HCT116 (cell line): ENCODE measurements around the gene CHAF1A. TPM values are rescaled to one million over a fixed set of nuclear protein-coding genes. Genes with fewer than 3 reads are reported as not detected.

ENCODE experiments used
- ATAC-seq: fragments of 200-7000 bp; cut with Tn5 transposase; 2 replicates; pipeline ENCODE4 v1.9.1; 2020; ENCODE audit warnings: mild to moderate bottlenecking, moderate library complexity
- BruUV-seq: library from RNA; stranded (reverse); fragments of 400-500 nt; replicated peaks from 2 replicates; lab custom pipeline; 2021; lab: Mats Ljungman, UMichigan
- CTCF ChIA-PET: fragments of 300-600 bp; sonication (Branson Sonifier 250); formaldehyde crosslinking; loops from one replicate; lab custom pipeline; 2021; ENCODE audit warnings: antibody characterized with exemption; lab: Charles Lee
- POLR2A ChIA-PET: fragments of 300-600, 350-600 bp; sonication (Branson Sonifier 250); formaldehyde crosslinking; loops from one replicate; lab custom pipeline; 2021; ENCODE audit warnings: antibody characterized with exemption; lab: Charles Lee
- RAD21 ChIA-PET, 2 experiments: fragments of 300-600 bp; sonication (Branson Sonifier 250); formaldehyde crosslinking; loops; one replicate each; lab custom pipeline; 2023; ENCODE audit warnings: low total read pairs in 2 of 2; ENCODE audit not compliant: uncharacterized antibody in 2 of 2, unreplicated experiment in 2 of 2, low non-redundant PET in 1 of 2; lab: Charles Lee
- DNase-seq: peaks from one replicate; pipeline ENCODE4 v3.0.0-alpha.2; 2010; ENCODE audit warnings: low read depth, low spot score
- H2AFZ ChIP-seq: fragments of 200-600 bp; shearing (Covaris generic), sonication (generic); 2 replicates; pipeline ENCODE4 v1.6.1; 2017; ENCODE audit warnings: low read depth, mixed run types, mixed read lengths, antibody characterized with exemption, low read length; ENCODE audit not compliant: poor library complexity, severe bottlenecking
- H3K27ac ChIP-seq: 2 replicates; pipeline ENCODE4 v1.5.1; 2012; ENCODE audit warnings: low read depth, low read length
- H3K27me3 ChIP-seq: fragments of 200-600 bp; sonication (generic); 2 replicates; pipeline ENCODE4 v1.6.1; 2016; ENCODE audit warnings: mixed run types, low read length, mixed read lengths; ENCODE audit not compliant: insufficient read depth
- H3K36me3 ChIP-seq, 2 experiments: fragments of 200-500 bp in 1 of 2; fragments of 200-600 bp in 1 of 2; sonication (Bioruptor generic) in 1 of 2; sonication (generic) in 1 of 2; 2 replicates each; pipeline versions ENCODE4 v1.5.1 to v1.6.1; 2014 to 2016; ENCODE audit warnings: low read length in 2 of 2, inconsistent platforms in 1 of 2, mixed read lengths in 1 of 2, mixed run types in 1 of 2; ENCODE audit not compliant: insufficient read depth in 2 of 2, control insufficient read depth in 1 of 2
- H3K4me1 ChIP-seq, 2 experiments: fragments of 200-600 bp in 1 of 2; sonication (generic) in 1 of 2; 2 replicates each; pipeline versions ENCODE4 v1.5.1 to v1.6.1; 2012 to 2017; ENCODE audit warnings: low read length in 2 of 2, inconsistent platforms in 1 of 2, mild to moderate bottlenecking in 1 of 2, mixed read lengths in 1 of 2, mixed run types in 1 of 2, moderate library complexity in 1 of 2; ENCODE audit not compliant: insufficient read depth in 2 of 2, control insufficient read depth in 1 of 2
- H3K4me2 ChIP-seq: fragments of 200-600 bp; sonication (generic); 2 replicates; pipeline ENCODE4 v1.6.1; 2017; ENCODE audit warnings: mixed run types, low read length, mixed read lengths
- H3K4me3 ChIP-seq, 2 experiments: fragments of 200-600 bp in 1 of 2; sonication (generic) in 1 of 2; replicated peaks in 1 of 2; 2 replicates each; pipeline ENCODE4 v1.5.1; 2011 to 2016; ENCODE audit warnings: low read length in 2 of 2, control low read depth in 1 of 2, low read depth in 1 of 2, mild to moderate bottlenecking in 1 of 2, mixed read lengths in 1 of 2, mixed run types in 1 of 2
- H3K79me2 ChIP-seq: fragments of 200-600 bp; sonication (generic); 2 replicates; pipeline ENCODE4 v1.6.1; 2017; ENCODE audit warnings: mild to moderate bottlenecking, mixed run types, low read length, moderate library complexity, mixed read lengths; ENCODE audit not compliant: insufficient read depth
- H3K9ac ChIP-seq: fragments of 200-600 bp; sonication (generic); 2 replicates; pipeline ENCODE4 v1.6.1; 2016; ENCODE audit warnings: low read length, mixed read lengths
- H3K9me2 ChIP-seq: fragments of 200-600 bp; sonication (generic), shearing (Covaris generic); 2 replicates; pipeline ENCODE4 v1.6.1; 2017; ENCODE audit warnings: mixed run types, mild to moderate bottlenecking, moderate library complexity; ENCODE audit not compliant: insufficient read depth
- H3K9me3 ChIP-seq, 2 experiments: fragments of 200-500 bp in 1 of 2; fragments of 200-600 bp in 1 of 2; sonication (Bioruptor generic) in 1 of 2; sonication (generic) in 1 of 2; 2 replicates each; pipeline ENCODE4 v1.6.1; 2014 to 2017; ENCODE audit warnings: low read length in 2 of 2, mixed read lengths in 2 of 2, inconsistent platforms in 1 of 2, low read depth in 1 of 2, mild to moderate bottlenecking in 1 of 2, mixed run types in 1 of 2, moderate library complexity in 1 of 2; ENCODE audit not compliant: control insufficient read depth in 1 of 2, insufficient read depth in 1 of 2
- H4K20me1 ChIP-seq: fragments of 200-600 bp; sonication (generic), shearing (Covaris generic); 2 replicates; pipeline ENCODE4 v1.6.1; 2017; ENCODE audit warnings: mixed run types, mild to moderate bottlenecking, moderate library complexity; ENCODE audit not compliant: insufficient read depth
- CBX3 ChIP-seq: IDR thresholded peaks from 2 replicates; pipeline ENCODE4 v1.6.1; 2012; ENCODE audit warnings: low read depth
- CTCF ChIP-seq, 3 experiments: fragments of 200-600 bp in 1 of 3; sonication (generic) in 1 of 3; IDR thresholded peaks in 2 of 3; conservative IDR thresholded peaks in 1 of 3; 2 replicates each; pipeline ENCODE4 v1.5.1; 2012 to 2017; ENCODE audit warnings: low read depth in 2 of 3, low read length in 2 of 3, antibody characterized with exemption in 1 of 3, borderline replicate concordance in 1 of 3, control low read depth in 1 of 3, mild to moderate bottlenecking in 1 of 3, mixed read lengths in 1 of 3, mixed run types in 1 of 3, moderate library complexity in 1 of 3; ENCODE audit not compliant: insufficient read depth in 1 of 3
- EGR1 ChIP-seq: IDR thresholded peaks from 2 replicates; pipeline ENCODE4 v1.6.1; 2012; ENCODE audit warnings: low read depth
- ELF1 ChIP-seq: IDR thresholded peaks from 2 replicates; pipeline ENCODE4 v1.6.1; 2012; ENCODE audit warnings: low read depth, borderline replicate concordance
- EZH2 ChIP-seq: fragments of 200-600 bp; sonication (generic); IDR thresholded peaks from 2 replicates; pipeline ENCODE4 v1.6.1; 2017; ENCODE audit warnings: antibody characterized with exemption, mixed run types
- EZH2phosphoT487 ChIP-seq: fragments of 200-600 bp; IDR thresholded peaks from 2 replicates; pipeline ENCODE4 v1.6.1; 2018; ENCODE audit warnings: antibody characterized with exemption, borderline replicate concordance
- FOSL1 ChIP-seq: IDR thresholded peaks from 2 replicates; pipeline ENCODE4 v1.6.1; 2012; ENCODE audit warnings: low read depth
- JUND ChIP-seq: IDR thresholded peaks from 2 replicates; pipeline ENCODE4 v1.6.1; 2012
- POLR2AphosphoS5 ChIP-seq: IDR thresholded peaks from 2 replicates; pipeline ENCODE4 v1.6.1; 2011; ENCODE audit warnings: mild to moderate bottlenecking, low read depth, low read length, moderate library complexity
- SIN3A ChIP-seq: IDR thresholded peaks from 2 replicates; pipeline ENCODE4 v1.6.1; 2012; ENCODE audit warnings: low read depth
- SRF ChIP-seq: IDR thresholded peaks from 2 replicates; pipeline ENCODE4 v1.6.1; 2012; ENCODE audit warnings: low read depth
- YY1 ChIP-seq: IDR thresholded peaks from 2 replicates; pipeline ENCODE4 v1.6.1; 2011; ENCODE audit warnings: low read length, low read depth, moderate library complexity, mild to moderate bottlenecking; ENCODE audit not compliant: insufficient replicate concordance; ENCODE audit errors: extremely low read depth
- intact Hi-C: fragments of 100-400 bp; cut with micrococcal nuclease; formaldehyde crosslinking; loops from 2 replicates; pipeline ENCODE4 v1.10.0; 2022
- total RNA-seq: library from RNA; stranded (reverse); gene quantifications from one replicate; pipeline ENCODE4 v1.2.1, GENCODE V29; 2021; ENCODE audit not compliant: unreplicated experiment
- TF ChIP-seq, protein P1 (sequence below): IDR thresholded peaks from 2 replicates; pipeline ENCODE4 v1.6.1; 2012
- TF ChIP-seq, protein P2 (sequence below): IDR thresholded peaks from 2 replicates; pipeline ENCODE4 v1.6.1; 2012; ENCODE audit warnings: low read depth

The CHAF1A gene
- total RNA-seq, 1 experiment from 2014 or later, result 69.9 TPM

- Histone ChIP-seq H4K20me1 (no peaks in the 10 kb centered on the region), H3K27ac (no peak overlapping the region; the same call in 1 of the 2 replicates), H3K27me3 (no peaks in the 10 kb centered on the region), H3K9me2 (no peaks in the 10 kb centered on the region), H3K4me1 (peaks cover 6 to 23% of the 10 kb centered on the region in 2 experiments; a peak in 3 of 4 replicates), H3K9ac (no peak overlapping the region), H2AFZ (no peak overlapping the region), H3K4me3 (no peak overlapping the region), H3K9me3 (no peaks in the 10 kb centered on the region), H3K36me3 (peaks cover 5 to 11% of the 10 kb centered on the region in 2 experiments; a peak in 3 of 4 replicates), H3K4me2 (no peak overlapping the region), H3K79me2 (no peaks in the 10 kb centered on the region)
- CTCF ChIA-PET, result interaction anchor here (0.6 to 1.3 kb wide), 2 partner anchors 92 kb away, joined by 3 to 5 read pairs; no protein-coding TSS in a partner anchor
- peak; percentile 12; the same call in 1 of the 2 replicates for TF ChIP-seq POLR2AphosphoS5
- no peak for TF ChIP-seq JUND
- TF ChIP-seq SRF, result no peak
- ATAC-seq (no peak), DNase-seq (no peak)
- RAD21 ChIA-PET, result no interaction called here
- no TSS peak for BruUV-seq
- POLR2A ChIA-PET, result interaction anchor here (1.0 kb wide), 1 partner anchor 10 kb away, joined by 3 read pairs; no protein-coding TSS in a partner anchor
- intact Hi-C loops, result no loop called here
Observed at GRCh38 chr19:4358709-4359626, 43.5 kb upstream of the CHAF1A start.

DNA sequence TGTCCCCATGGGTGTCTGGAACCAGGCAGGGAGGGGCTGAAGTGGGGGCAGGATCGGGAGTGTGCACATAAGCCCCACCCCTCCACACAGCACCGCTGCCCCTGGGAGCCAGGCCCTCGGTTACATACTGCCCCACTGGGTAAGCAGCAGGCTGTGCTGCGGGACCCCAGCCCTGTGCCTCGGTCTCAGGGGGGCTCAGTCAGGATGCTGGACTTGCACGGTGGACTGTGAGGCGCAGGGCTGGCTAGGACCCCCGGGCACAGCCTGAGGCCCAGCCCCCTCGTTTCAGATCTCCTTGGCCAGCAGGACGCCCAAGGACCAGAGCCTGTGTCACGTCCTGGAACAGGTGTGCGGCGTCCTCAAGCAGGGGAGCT is 42.8 kb upstream of the CHAF1A start:
- Histone ChIP-seq H3K79me2 (no peaks in the 10 kb centered on the region), H3K9ac (no peak overlapping the region), H3K36me3 (peaks cover 5 to 11% of the 10 kb centered on the region in 2 experiments; a peak in 2 of 4 replicates), H3K27ac (peak overlapping the region; percentile 47; the same call in 1 of the 2 replicates), H3K9me2 (no peaks in the 10 kb centered on the region), H4K20me1 (no peaks in the 10 kb centered on the region), H3K4me2 (no peak overlapping the region), H3K27me3 (no peaks in the 10 kb centered on the region), H2AFZ (no peak overlapping the region), H3K4me1 (peaks cover 6 to 23% of the 10 kb centered on the region in 2 experiments; a peak in 3 of 4 replicates), H3K9me3 (no peaks in the 10 kb centered on the region), H3K4me3 (no peak overlapping the region)
- no TSS peak for BruUV-seq
- DNase-seq (no peak), ATAC-seq (no peak)
- ChIA-PET RAD21 (no interaction called here), POLR2A (no interaction called here), CTCF (no interaction called here)
- no peak for TF ChIP-seq ELF1
- no peak for TF ChIP-seq CBX3
- TF ChIP-seq FOSL1, result no peak
- no peak for TF ChIP-seq EZH2
- TF ChIP-seq, protein P1, sequence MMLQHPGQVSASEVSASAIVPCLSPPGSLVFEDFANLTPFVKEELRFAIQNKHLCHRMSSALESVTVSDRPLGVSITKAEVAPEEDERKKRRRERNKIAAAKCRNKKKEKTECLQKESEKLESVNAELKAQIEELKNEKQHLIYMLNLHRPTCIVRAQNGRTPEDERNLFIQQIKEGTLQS, result no peak
- TF ChIP-seq, protein P2, sequence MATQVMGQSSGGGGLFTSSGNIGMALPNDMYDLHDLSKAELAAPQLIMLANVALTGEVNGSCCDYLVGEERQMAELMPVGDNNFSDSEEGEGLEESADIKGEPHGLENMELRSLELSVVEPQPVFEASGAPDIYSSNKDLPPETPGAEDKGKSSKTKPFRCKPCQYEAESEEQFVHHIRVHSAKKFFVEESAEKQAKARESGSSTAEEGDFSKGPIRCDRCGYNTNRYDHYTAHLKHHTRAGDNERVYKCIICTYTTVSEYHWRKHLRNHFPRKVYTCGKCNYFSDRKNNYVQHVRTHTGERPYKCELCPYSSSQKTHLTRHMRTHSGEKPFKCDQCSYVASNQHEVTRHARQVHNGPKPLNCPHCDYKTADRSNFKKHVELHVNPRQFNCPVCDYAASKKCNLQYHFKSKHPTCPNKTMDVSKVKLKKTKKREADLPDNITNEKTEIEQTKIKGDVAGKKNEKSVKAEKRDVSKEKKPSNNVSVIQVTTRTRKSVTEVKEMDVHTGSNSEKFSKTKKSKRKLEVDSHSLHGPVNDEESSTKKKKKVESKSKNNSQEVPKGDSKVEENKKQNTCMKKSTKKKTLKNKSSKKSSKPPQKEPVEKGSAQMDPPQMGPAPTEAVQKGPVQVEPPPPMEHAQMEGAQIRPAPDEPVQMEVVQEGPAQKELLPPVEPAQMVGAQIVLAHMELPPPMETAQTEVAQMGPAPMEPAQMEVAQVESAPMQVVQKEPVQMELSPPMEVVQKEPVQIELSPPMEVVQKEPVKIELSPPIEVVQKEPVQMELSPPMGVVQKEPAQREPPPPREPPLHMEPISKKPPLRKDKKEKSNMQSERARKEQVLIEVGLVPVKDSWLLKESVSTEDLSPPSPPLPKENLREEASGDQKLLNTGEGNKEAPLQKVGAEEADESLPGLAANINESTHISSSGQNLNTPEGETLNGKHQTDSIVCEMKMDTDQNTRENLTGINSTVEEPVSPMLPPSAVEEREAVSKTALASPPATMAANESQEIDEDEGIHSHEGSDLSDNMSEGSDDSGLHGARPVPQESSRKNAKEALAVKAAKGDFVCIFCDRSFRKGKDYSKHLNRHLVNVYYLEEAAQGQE, result no peak
- TF ChIP-seq SRF, result no peak
- TF ChIP-seq EGR1, result no peak
- no peak for TF ChIP-seq EZH2phosphoT487
- no peak for TF ChIP-seq CTCF (IDR thresholded peaks at IDR 0.05 in 2 of 3, conservative IDR thresholded peaks at IDR 0.05 in 1 of 3; ENCODE audit: borderline replicate concordance in 1 of 3, insufficient read depth in 1 of 3, low read depth in 2 of 3, low read length in 2 of 3)
- TF ChIP-seq SIN3A, result no peak
- TF ChIP-seq YY1, result no peak
- intact Hi-C loops, result no loop called here
